OCI-LY7 (cell line): ENCODE measurements around the gene ARPC5L.

Experiments used
- CTCF ChIP-seq: fragments of 200-600 bp; sonication (generic); conservative IDR thresholded peaks from 2 replicates; pipeline ENCODE4 v1.5.1; 2014; ENCODE audit warnings: mild to moderate bottlenecking, antibody characterized with exemption, low read length, moderate library complexity, mixed read lengths
- EZH2phosphoT487 ChIP-seq: fragments of 200-600 bp; sonication (generic); IDR thresholded peaks from 2 replicates; pipeline ENCODE4 v1.6.1; 2018; ENCODE audit warnings: low read depth, borderline replicate concordance, mild to moderate bottlenecking, mixed run types, antibody characterized with exemption, low read length, moderate library complexity, mixed read lengths

GRCh38 chr9:124870723-124871122 is 8.8 kb downstream of the ARPC5L start:
- TF ChIP-seq CTCF (no peak), EZH2phosphoT487 (no peak)
